DOHH2 (cell line): ENCODE measurements around the gene LAMA3.

Experiments
- CTCF ChIP-seq: fragments of 200-600 bp; sonication (generic); IDR thresholded peaks from one replicate; pipeline ENCODE4 v1.5.1; 2014; ENCODE audit warnings: antibody characterized with exemption, mild to moderate bottlenecking, low read depth, low read length; ENCODE audit not compliant: poor library complexity, severe bottlenecking
- EZH2phosphoT487 ChIP-seq: fragments of 200-600 bp; sonication (generic); IDR thresholded peaks from 2 replicates; pipeline ENCODE4 v1.6.1; 2017; ENCODE audit warnings: borderline replicate concordance, mild to moderate bottlenecking, antibody characterized with exemption, low read length, moderate library complexity, mixed read lengths

GRCh38 chr18:23995180-23995579 is 305.9 kb downstream of the LAMA3 start:
- TF ChIP-seq CTCF (no peak), EZH2phosphoT487 (no peak)
